NB4 (cell line): ENCODE results near the gene ACTR3C.

Experiments used
- MYC ChIP-seq: IDR thresholded peaks from 2 replicates; pipeline ENCODE4 v1.6.1; 2011; ENCODE audit warnings: low read depth, low read length
- POLR2A ChIP-seq: IDR thresholded peaks from 2 replicates; pipeline ENCODE4 v1.6.1; 2011; ENCODE audit warnings: mild to moderate bottlenecking; ENCODE audit not compliant: insufficient read length; ENCODE audit errors: extremely low read depth
- TF ChIP-seq, protein P1 (sequence below): IDR thresholded peaks from one replicate; pipeline ENCODE4 v1.5.1; 2012; ENCODE audit warnings: low read depth, low read length

DNA sequence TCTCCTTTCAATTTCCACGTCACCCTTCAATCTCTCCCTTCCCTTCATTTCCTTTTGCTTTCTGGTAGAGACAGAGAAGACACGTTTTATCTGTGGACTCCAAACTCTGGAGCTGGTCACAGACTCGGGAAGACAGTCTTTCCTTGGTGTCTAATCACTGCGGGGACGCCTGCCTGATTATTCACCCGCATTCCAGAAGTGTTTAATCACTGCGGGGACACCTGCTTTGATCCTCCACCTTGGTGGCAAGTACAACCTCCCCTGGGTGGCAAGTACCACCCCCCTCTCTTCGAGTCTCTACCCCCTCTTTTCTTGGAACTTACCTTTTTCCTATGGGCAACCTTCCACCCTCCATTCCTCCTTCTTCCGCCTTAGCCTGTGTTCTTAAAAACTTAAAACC, 15.4 kb downstream of the ACTR3C start:
- TF ChIP-seq, protein P1, sequence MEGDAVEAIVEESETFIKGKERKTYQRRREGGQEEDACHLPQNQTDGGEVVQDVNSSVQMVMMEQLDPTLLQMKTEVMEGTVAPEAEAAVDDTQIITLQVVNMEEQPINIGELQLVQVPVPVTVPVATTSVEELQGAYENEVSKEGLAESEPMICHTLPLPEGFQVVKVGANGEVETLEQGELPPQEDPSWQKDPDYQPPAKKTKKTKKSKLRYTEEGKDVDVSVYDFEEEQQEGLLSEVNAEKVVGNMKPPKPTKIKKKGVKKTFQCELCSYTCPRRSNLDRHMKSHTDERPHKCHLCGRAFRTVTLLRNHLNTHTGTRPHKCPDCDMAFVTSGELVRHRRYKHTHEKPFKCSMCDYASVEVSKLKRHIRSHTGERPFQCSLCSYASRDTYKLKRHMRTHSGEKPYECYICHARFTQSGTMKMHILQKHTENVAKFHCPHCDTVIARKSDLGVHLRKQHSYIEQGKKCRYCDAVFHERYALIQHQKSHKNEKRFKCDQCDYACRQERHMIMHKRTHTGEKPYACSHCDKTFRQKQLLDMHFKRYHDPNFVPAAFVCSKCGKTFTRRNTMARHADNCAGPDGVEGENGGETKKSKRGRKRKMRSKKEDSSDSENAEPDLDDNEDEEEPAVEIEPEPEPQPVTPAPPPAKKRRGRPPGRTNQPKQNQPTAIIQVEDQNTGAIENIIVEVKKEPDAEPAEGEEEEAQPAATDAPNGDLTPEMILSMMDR: no peak
- TF ChIP-seq MYC (no peak), POLR2A (no peak)
